ENCODE measurements around the gene CLEC16A.

The CLEC16A gene

DNA sequence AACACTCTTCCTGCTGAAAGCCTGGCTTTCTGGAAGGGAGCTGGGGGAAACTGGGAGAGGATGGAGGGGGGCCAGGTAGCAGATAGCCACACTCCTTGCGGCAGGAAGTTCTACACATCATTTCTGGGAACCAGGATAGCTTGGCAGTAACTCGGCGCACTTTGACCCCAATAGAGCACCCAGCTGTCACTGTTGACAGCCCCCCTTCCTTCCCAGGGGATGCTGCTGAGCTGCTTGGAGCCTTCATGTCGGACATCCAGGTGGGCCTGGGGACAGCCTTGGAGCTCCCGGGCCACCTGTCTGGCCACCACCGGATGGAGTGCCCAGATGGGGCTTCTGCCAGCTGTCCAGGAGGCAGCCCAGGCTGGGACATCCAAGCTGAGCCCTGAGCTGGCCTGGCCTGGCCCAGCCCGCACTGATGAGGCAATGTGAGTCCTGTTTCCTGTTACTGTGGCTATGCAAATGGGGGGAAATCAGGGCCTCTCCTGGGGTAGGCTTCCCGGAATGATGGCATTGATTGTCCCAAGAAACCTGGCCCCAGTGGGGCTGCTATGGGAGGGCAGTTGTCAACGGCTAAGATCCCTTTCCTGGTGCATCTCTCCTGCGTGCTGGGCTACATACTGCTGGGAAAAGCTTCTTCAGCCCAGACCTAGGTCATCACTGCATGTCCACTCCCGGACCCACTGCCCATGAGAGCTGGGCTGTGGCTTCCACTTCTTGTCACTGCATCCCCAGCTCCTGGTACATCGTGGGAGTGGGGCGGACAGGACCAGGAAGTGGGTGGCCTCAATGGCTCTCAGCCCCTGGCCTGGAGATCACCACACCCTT lies 261.6 kb downstream of the CLEC16A start:
- Histone ChIP-seq H3K4me1 (ENCODE audit: insufficient read depth, low read length) (peaks cover 13% of the 10 kb centered on the region; the same call in 1 of the 2 replicates), H3K27ac (ENCODE audit: low read length) (no peak overlapping the region), H3K4me3 (ENCODE audit: low read length) (no peak overlapping the region), H3K9ac (ENCODE audit: low read depth, low read length) (no peak overlapping the region), H3K9me3 (ENCODE audit: insufficient read depth, low read depth, low read length) (no peaks in the 10 kb centered on the region; the same call in 1 of the 2 replicates), H3K27me3 (ENCODE audit: insufficient read depth, low read length) (no peaks in the 10 kb centered on the region), H3K36me3 (ENCODE audit: insufficient read depth, low read depth, low read length) (no peaks in the 10 kb centered on the region)

- no peak overlapping the region for H3K9ac ChIP-seq (ENCODE audit: low read depth, low read length)
- H3K4me1 ChIP-seq (ENCODE audit: insufficient read depth, low read length), result peaks cover 4% of the 10 kb centered on the region; the same call in 1 of the 2 replicates
- no peaks in the 10 kb centered on the region for H3K36me3 ChIP-seq (ENCODE audit: insufficient read depth, low read depth, low read length)
- no peaks in the 10 kb centered on the region; the same call in 1 of the 2 replicates for H3K9me3 ChIP-seq (ENCODE audit: insufficient read depth, low read depth, low read length)
- H3K4me3 ChIP-seq (ENCODE audit: low read length), result no peak overlapping the region
- no peaks in the 10 kb centered on the region for H3K27me3 ChIP-seq (ENCODE audit: insufficient read depth, low read length)
- no peak overlapping the region for H3K27ac ChIP-seq (ENCODE audit: low read length)
Observed at GRCh38 chr16:11207646-11208045, 263.3 kb downstream of the CLEC16A start.

GRCh38 chr16:11208916-11209665 lies 264.7 kb downstream of the CLEC16A start:
- H3K27ac ChIP-seq (ENCODE audit: low read length), result no peak overlapping the region
- H3K36me3 ChIP-seq (ENCODE audit: insufficient read depth, low read depth, low read length), result no peaks in the 10 kb centered on the region
- no peak overlapping the region for H3K9ac ChIP-seq (ENCODE audit: low read depth, low read length)
- H3K4me3 ChIP-seq (ENCODE audit: low read length), result no peak overlapping the region
- H3K27me3 ChIP-seq (ENCODE audit: insufficient read depth, low read length), result no peaks in the 10 kb centered on the region
- H3K9me3 ChIP-seq (ENCODE audit: insufficient read depth, low read depth, low read length), result no peaks in the 10 kb centered on the region; the same call in 1 of the 2 replicates
- H3K4me1 ChIP-seq (ENCODE audit: insufficient read depth, low read length), result peaks cover 4% of the 10 kb centered on the region; the same call in 1 of the 2 replicates

DNA sequence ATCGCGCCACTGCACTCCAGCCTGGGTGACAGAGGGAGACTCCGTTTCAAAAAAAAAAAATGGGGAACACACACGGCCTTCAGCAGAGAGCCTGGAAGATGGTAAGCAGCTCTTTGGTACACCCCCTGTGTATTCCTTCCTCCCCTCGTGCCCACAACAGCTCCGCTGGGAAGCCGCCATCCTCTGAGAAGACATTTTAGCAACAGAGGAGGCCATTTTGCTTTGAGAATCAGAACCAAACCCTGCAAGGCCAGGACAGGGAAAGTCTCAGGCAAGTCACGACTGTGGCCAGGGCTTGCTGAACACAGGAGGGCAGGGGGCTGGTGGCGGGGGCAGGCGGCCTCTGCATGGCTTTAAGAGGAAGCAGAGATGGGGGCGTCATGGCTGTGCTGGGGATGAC lies 265.9 kb downstream of the CLEC16A start:
- Histone ChIP-seq H3K4me3 (ENCODE audit: low read length) (no peak overlapping the region), H3K27ac (ENCODE audit: low read length) (no peak overlapping the region), H3K27me3 (ENCODE audit: insufficient read depth, low read length) (no peaks in the 10 kb centered on the region), H3K4me1 (ENCODE audit: insufficient read depth, low read length) (peaks cover 4% of the 10 kb centered on the region; the same call in 1 of the 2 replicates), H3K9me3 (ENCODE audit: insufficient read depth, low read depth, low read length) (no peaks in the 10 kb centered on the region; the same call in 1 of the 2 replicates), H3K9ac (ENCODE audit: low read depth, low read length) (no peak overlapping the region), H3K36me3 (ENCODE audit: insufficient read depth, low read depth, low read length) (no peaks in the 10 kb centered on the region)

GRCh38 chr16:11211061-11211976 lies 267.0 kb downstream of the CLEC16A start:
- no peak overlapping the region for H3K27ac ChIP-seq (ENCODE audit: low read length)
- H3K27me3 ChIP-seq (ENCODE audit: insufficient read depth, low read length), result no peaks in the 10 kb centered on the region
- H3K9me3 ChIP-seq (ENCODE audit: insufficient read depth, low read depth, low read length), result peaks cover 3% of the 10 kb centered on the region
- H3K4me1 ChIP-seq (ENCODE audit: insufficient read depth, low read length), result peaks cover 2% of the 10 kb centered on the region; the same call in 1 of the 2 replicates
- H3K36me3 ChIP-seq (ENCODE audit: insufficient read depth, low read depth, low read length), result no peaks in the 10 kb centered on the region
- no peak overlapping the region for H3K9ac ChIP-seq (ENCODE audit: low read depth, low read length)
- H3K4me3 ChIP-seq (ENCODE audit: low read length), result no peak overlapping the region

- Histone ChIP-seq H3K36me3 (ENCODE audit: insufficient read depth, low read depth, low read length) (no peaks in the 10 kb centered on the region), H3K9ac (ENCODE audit: low read depth, low read length) (no peak overlapping the region), H3K4me1 (ENCODE audit: insufficient read depth, low read length) (no peaks in the 10 kb centered on the region), H3K27me3 (ENCODE audit: insufficient read depth, low read length) (no peaks in the 10 kb centered on the region), H3K9me3 (ENCODE audit: insufficient read depth, low read depth, low read length) (peaks cover 5% of the 10 kb centered on the region), H3K4me3 (ENCODE audit: low read length) (no peak overlapping the region), H3K27ac (ENCODE audit: low read length) (no peak overlapping the region)
Observed at GRCh38 chr16:11211977-11212797, 267.8 kb downstream of the CLEC16A start.

- Histone ChIP-seq H3K4me3 (ENCODE audit: low read length) (no peak overlapping the region), H3K4me1 (ENCODE audit: insufficient read depth, low read length) (no peaks in the 10 kb centered on the region), H3K27me3 (ENCODE audit: insufficient read depth, low read length) (no peaks in the 10 kb centered on the region), H3K9me3 (ENCODE audit: insufficient read depth, low read depth, low read length) (peaks cover 6% of the 10 kb centered on the region), H3K27ac (ENCODE audit: low read length) (no peak overlapping the region), H3K9ac (ENCODE audit: low read depth, low read length) (no peak overlapping the region), H3K36me3 (ENCODE audit: insufficient read depth, low read depth, low read length) (no peaks in the 10 kb centered on the region)
Observed at GRCh38 chr16:11212798-11213196, 268.4 kb downstream of the CLEC16A start.

DNA sequence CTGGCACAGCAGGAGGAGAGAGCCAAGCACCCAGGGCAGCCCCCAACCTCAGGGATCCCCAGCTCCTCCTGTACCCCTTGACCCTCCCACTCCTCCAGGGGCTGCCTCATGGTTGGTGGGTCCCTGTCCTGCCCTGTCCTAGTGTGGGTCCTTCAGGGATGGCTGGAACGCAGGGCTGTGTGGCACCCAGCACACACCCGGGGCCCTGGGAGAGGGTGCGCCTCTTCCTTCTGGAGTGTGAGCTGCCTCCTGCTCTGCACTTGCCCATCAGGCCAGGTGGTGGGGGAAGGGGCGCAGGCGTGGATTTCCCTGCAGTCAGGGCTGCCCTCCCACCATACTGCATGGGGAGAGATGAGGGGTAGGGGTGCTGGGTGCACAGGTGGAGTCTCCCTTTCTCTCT lies 269.0 kb downstream of the CLEC16A start:
- H3K27me3 ChIP-seq (ENCODE audit: insufficient read depth, low read length), result no peaks in the 10 kb centered on the region
- H3K4me3 ChIP-seq (ENCODE audit: low read length), result no peak overlapping the region
- H3K4me1 ChIP-seq (ENCODE audit: insufficient read depth, low read length), result no peaks in the 10 kb centered on the region
- no peak overlapping the region for H3K27ac ChIP-seq (ENCODE audit: low read length)
- H3K9me3 ChIP-seq (ENCODE audit: insufficient read depth, low read depth, low read length), result peaks cover 12% of the 10 kb centered on the region
- H3K9ac ChIP-seq (ENCODE audit: low read depth, low read length), result no peak overlapping the region
- no peaks in the 10 kb centered on the region for H3K36me3 ChIP-seq (ENCODE audit: insufficient read depth, low read depth, low read length)

GRCh38 chr16:11213799-11214198 lies 269.4 kb downstream of the CLEC16A start:
- no peaks in the 10 kb centered on the region for H3K36me3 ChIP-seq (ENCODE audit: insufficient read depth, low read depth, low read length)
- no peaks in the 10 kb centered on the region for H3K27me3 ChIP-seq (ENCODE audit: insufficient read depth, low read length)
- H3K4me1 ChIP-seq (ENCODE audit: insufficient read depth, low read length), result no peaks in the 10 kb centered on the region
- no peak overlapping the region for H3K27ac ChIP-seq (ENCODE audit: low read length)
- H3K4me3 ChIP-seq (ENCODE audit: low read length), result no peak overlapping the region
- peaks cover 16% of the 10 kb centered on the region for H3K9me3 ChIP-seq (ENCODE audit: insufficient read depth, low read depth, low read length)
- no peak overlapping the region for H3K9ac ChIP-seq (ENCODE audit: low read depth, low read length)

GRCh38 chr16:11215935-11216556 lies 271.7 kb downstream of the CLEC16A start:
- Histone ChIP-seq H3K27ac (ENCODE audit: low read length) (no peak overlapping the region), H3K36me3 (ENCODE audit: insufficient read depth, low read depth, low read length) (no peaks in the 10 kb centered on the region), H3K9me3 (ENCODE audit: insufficient read depth, low read depth, low read length) (peaks cover 23% of the 10 kb centered on the region), H3K27me3 (ENCODE audit: insufficient read depth, low read length) (no peaks in the 10 kb centered on the region), H3K4me1 (ENCODE audit: insufficient read depth, low read length) (no peaks in the 10 kb centered on the region), H3K4me3 (ENCODE audit: low read length) (no peak overlapping the region), H3K9ac (ENCODE audit: low read depth, low read length) (no peak overlapping the region)
